ENCODE data around the gene STAC3.

The STAC3 gene

DNA sequence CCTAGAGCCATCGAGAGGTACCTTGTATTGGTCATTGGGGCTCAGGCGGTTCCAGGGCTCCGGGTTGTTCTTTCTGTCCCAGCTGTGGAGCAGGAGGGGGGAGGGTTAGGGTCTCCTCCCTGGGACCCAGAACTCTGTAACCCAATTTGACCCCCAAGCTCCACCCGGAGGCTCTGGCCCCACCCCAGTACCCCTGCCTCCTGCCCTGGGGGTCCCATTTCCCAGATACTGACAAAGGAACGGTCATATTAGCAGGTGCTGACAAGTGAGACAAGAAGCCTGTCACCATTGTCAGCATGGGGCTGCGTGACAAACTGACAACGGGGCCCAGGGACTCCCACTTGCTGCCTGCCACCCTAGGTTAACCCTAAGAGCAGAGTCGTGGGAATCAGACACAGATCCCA, 15.3 kb downstream of the STAC3 start:
- DNase-seq (ENCODE audit: low read depth) = no peak

DNA sequence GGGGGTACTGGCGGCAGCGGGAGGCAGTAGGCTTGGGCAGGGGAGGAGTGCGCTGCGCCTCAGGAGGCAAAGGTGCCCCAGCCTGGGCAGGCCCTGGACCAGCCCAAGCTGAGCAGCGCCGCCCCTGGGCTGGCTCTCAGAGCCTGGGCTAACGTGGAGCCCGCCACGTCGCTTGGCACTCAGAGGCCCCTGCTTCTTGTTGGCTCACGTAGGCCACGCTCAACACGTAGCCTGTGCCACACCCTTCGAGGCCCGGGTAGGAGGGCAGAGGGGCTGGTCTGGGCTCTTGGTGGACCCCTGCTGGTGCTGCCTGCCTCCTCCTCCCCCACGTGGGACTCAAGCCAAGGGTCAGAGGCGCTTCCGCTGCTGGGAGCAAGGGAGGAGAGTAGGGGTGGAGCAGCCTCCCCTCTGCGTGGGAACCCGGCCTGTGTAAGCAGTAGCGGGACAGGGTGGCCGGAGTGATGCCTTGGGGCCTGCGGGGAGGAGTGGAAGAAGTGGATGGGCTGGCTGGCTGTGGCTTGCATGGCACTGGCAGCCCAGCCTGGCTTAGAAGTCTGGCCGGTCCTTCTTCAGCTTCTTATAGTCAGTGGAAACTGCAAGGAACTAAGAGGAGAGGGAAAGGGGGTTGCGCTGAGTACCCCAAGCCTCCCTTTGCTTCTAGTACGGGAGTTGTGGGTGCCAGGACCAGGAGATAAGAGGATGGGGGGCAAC, 15.8 kb downstream of the STAC3 start:
- no peak for DNase-seq (ENCODE audit: low read depth)

DNA sequence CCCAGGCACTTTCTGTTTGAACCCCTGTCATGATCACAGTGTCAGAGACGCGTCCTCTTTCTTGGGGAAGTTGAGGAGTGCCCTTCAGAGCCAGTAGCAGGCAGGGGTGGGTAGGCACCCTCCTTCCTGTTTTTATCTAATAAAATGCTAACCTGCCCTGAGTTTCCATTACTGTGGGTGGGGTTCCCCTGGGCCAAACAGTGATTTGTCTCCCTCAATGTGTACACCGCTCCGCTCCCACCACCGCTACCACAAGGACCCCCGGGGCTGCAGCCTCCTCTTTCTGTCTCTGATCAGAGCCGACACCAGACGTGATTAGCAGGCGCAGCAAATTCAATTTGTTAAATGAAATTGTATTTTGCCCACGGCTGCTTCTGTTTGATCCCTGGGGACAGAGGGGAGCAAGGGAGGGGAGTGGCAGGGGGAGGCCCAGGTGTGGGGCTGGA, 16.4 kb downstream of the STAC3 start:
- DNase-seq (ENCODE audit: low read depth) = no peak

DNA sequence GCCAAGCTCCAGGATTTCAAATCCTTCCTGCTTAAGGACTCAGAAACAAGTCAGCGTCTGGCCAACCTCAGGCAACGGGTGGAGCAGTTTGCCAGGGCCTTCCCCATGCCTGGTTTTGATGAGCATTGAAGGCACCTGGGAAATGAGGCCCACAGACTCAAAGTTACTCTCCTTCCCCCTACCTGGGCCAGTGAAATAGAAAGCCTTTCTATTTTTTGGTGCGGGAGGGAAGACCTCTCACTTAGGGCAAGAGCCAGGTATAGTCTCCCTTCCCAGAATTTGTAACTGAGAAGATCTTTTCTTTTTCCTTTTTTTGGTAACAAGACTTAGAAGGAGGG, 16.8 kb downstream of the STAC3 start:
- no peak for DNase-seq (ENCODE audit: low read depth)

DNA sequence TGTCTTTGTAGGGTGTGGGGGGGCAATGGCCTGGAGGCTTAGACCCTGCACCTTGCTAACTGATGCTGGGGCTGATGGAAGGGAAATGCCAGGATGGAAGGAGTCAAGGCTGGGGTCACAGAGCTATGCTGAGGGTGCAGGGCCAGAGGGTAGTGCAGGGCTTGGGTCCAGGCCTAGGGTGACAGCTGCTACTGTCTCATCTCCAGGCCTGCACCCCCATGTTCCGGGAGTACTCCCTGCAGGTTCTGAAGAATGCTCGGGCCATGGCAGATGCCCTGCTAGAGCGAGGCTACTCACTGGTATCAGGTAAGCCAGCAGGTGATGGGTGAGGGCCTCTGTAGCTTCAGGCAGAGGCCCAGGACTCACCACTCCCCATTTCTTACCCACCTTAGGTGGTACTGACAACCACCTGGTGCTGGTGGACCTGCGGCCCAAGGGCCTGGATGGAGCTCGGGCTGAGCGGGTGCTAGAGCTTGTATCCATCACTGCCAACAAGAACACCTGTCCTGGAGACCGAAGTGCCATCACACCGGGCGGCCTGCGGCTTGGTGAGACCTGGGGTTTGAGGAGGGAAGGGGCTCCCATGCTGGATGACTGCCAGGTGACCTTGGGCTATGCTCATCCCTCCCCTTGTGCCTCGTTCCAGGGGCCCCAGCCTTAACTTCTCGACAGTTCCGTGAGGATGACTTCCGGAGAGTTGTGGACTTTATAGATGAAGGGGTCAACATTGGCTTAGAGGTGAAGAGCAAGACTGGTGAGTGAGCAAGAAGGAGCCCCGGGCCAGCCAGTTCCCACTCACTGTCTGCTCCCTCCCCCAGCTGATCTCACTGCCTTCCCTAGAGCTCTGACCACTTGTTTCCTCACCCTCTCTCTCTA, 17.4 kb downstream of the STAC3 start:
- DNase-seq (ENCODE audit: low read depth) = no peak

DNA sequence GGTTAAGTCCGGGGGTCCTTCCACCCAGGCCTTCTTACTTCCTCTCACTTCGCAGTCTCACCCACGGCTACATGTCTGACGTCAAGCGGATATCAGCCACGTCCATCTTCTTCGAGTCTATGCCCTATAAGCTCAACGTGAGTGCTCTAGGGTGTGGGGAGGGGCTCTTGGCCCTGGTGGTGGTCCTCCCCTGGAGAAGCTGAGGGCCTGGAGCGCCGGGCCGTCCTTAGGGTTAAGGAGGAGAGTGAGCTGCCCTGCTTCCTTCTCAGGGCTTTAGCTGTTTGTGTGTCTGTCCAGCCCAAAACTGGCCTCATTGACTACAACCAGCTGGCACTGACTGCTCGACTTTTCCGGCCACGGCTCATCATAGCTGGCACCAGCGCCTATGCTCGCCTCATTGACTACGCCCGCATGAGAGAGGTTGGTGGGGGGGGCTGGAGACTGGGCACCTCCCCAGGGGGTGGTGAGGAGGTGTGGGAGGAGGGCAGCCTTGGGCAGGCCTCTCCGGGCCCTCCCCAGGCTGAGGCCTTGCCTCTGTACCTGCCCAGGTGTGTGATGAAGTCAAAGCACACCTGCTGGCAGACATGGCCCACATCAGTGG, 18.7 kb downstream of the STAC3 start:
- no peak for DNase-seq (ENCODE audit: low read depth)

DNA sequence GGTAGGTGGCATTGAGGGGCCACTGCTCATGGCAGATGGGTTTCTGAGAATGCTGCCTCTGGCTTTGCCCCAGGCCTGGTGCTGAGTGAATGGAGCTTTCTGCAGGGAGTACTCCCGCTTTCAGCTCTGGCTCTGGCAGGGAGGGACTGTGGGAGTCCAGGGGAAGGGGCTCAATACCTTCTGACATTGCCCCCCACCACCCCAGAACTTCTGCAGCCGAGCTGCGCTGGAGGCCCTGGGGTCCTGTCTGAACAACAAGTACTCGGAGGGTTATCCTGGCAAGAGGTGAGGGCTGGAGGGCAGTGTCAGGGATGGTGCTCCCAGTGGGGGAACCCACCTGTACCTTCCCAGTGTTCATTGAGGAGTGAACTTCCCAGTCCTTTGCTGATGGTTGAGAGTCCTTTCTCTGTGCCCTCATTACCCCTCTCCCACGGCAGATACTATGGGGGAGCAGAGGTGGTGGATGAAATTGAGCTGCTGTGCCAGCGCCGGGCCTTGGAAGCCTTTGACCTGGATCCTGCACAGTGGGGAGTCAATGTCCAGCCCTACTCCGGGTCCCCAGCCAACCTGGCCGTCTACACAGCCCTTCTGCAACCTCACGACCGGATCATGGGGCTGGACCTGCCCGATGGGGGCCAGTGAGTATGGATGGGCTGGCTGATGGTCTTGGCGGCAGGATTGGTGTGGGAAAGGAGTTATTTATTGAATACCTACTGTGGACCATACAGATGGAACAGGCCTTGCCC, 19.5 kb downstream of the STAC3 start:
- no peak for DNase-seq (ENCODE audit: low read depth)

DNA sequence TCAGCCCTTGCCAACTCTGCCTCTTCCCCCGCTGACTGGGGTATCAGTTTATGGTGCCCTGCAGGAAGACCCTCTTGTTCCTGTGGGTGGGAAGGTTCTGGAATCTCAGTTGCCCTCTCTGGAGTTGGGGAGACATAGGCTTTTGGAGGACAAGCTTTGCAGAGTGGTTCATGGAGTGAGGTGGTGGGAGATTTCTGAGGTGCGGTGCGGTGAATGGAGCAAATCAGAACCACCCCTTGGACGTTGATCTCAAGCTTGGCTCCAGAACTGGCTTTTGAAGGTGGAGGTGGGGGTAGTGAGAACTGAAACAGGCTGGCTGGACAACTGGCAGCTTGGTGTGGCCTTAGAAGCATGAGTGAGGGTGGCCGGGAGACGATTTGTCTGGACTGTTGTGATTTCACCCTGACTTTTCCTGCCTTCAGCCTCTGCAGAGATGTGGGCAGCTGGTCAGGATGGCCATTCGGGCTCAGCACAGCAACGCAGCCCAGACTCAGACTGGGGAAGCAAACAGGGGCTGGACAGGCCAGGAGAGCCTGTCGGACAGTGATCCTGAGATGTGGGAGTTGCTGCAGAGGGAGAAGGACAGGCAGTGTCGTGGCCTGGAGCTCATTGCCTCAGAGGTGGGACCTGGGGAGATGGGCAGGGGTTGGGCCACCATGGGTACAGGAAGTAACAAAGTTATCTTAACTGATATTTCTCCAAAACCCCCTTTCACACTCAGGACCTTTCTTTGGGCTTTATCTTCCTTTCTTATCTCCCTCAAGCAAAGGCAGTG, 20.4 kb downstream of the STAC3 start:
- no peak for DNase-seq (ENCODE audit: low read depth)

DNA sequence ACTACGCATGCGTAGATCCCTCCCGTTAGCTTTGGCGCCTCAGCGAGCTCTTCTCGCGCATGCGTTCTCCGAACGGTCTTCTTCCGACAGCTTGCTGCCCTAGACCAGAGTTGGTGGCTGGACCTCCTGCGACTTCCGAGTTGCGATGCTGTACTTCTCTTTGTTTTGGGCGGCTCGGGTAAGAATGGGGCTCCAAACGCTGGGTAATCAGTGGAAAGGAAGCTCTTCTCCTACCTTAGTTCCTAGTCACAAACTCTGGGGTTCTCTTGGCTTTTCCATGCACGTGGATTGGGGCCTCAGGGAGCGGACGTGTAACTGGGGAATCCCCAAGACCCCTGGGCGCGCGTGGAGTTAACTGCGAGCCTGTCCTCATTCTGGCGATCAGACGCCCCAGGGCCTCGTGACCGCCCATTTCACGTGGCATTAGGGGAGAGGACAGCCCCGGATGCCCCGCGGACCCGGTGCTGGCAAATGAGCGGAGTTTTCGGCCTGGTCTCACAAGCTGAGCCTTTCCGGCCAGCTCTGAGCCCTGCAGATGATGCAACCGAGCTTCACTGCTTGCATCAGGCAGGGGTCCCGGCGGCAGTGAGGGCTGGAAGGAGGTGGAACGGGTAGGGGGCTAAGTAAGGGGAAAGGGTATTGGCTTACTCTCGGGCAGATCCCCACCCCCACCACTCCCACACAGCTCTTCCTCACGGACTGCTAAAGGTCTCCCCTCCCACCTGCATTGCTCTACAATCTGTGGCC, 21.2 kb downstream of the STAC3 start, which contains the start of gene SHMT2:
Gene SHMT2, plus strand, starts transcription at position 78 of the 747 bp plus-strand sequence. Its CDS starts 68 bp downstream, at position 146.
- DNase-seq (ENCODE audit: low read depth) = peak; percentile 64

DNA sequence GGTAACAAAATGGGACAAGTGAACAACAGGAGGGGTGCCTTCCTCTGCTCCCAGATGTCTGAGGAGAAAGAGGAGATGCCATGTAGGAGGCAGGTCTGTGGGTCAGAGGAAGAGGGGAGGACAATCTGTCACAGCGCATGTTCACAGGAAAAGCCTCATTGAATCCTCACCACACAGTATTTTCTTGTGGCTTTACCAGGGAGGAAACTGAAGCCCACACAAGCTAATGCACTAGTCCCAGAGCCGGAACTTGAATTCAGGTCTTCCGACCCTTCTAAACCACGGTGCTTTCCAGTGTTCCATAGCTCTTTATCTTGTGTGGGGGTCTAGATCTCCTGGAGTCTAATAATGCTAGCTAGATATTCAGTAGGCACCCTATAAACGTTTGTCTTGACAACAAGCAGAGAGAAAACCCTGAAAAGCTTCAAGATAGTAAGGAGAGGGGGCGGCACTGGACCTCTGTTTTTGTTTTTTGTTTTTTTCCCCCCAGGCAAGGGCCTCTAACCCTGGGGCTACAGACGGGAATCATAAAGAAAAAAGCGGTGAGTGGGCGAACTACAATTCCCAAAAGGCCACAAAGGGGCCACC, 21.8 kb downstream of the STAC3 start:
- no peak for DNase-seq (ENCODE audit: low read depth)

DNA sequence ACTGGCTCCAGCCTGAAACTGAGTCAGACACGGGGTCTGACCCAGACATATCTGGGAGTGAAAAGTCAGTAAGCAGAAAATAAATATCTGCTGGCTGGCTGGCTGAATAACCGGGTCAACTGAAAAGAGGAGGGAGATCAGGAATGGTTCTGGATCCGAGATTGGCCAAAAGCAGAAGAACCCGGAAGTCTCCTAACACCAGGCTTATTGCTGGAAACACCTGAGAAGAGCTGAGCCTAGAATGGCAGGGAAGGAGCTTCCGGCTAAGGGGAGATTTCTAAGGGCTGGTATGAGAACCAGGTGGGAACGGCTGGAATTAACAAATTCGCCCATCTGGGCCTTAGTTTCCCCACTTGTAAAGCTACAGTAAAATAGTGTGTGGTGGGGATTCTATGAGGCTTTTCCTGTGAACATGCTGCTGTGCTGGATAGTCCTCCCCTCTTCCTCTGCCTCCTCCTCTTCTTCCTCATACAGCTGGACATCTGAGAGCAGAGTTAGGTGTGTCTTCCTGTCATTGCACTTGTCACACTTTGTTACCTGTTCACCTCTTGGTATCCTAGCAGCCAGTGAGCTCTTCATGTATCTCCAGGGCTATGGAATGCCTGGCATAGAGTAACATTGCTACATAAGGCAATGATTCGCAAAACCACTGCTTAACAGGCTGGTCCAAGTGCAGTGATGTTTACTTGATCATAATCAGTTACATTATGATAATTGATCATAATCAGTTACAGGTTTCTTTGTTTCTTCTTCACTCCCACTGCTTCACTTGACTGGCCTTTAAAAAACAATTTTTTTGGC, 23.5 kb downstream of the STAC3 start:
- DNase-seq (ENCODE audit: low read depth) = no peak

DNA sequence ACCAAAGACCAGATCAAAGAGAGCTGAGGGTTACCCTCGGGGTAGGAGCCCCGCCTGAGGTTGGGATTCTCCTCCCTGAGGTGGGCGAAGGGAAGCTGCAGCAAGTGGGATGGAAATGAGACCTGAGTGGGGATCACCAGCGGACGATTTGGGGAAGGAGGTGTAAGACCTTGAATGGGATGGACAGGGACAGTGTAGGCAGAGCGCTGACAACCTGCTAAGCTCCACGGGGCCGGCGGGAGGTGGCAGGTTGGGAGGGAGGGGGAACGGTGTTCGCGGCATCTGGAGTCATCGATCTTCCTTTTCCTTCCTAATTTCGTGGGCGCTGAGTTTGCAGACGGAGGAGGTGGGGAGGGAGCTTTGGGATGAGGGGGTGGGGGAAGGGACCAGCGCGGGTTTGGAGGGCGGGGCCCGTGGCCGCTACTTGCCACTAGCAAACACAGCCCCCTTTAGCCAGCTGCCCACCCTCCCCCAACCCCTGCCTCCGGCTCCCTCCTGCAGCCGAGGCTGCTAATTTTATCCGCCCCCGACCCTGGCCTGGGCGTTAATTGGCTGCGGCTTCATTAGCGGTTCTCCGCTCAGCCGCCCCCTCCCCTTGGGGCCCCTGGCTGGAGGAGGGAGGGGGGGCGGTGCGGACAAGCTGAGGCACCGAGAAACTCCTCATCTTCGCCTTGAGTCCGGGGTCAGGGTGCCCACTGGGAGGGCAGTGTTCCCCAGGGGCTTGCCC, 24.2 kb downstream of the STAC3 start:
- no peak for DNase-seq (ENCODE audit: low read depth)

DNA sequence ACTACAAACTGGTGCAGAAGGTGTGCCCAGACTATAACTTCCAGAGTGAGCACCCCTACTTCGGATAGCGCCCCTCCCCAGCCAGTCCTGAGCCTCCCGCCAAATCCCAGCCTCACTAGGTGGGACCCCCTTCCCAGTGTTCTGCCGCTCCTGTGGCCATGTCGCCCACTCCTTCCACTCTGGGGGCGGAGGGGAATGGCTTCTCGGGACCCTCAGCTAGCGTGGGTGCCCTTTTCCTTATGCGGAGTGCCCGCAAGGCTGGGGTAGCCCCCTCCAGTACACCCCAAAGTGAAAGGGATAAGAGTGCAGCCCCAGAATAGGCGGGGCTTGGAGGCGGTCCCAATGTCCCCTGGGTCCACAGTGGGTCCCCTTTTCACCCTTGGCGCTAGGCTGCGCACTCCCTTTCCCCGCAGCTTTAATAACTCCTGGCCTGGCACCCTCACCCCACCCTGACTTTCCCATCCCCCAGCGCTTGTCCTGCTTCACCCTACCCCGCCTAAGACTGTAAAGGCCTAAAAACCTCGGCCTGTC, 25.2 kb downstream of the STAC3 start:
- no peak for DNase-seq (ENCODE audit: low read depth)

DNA sequence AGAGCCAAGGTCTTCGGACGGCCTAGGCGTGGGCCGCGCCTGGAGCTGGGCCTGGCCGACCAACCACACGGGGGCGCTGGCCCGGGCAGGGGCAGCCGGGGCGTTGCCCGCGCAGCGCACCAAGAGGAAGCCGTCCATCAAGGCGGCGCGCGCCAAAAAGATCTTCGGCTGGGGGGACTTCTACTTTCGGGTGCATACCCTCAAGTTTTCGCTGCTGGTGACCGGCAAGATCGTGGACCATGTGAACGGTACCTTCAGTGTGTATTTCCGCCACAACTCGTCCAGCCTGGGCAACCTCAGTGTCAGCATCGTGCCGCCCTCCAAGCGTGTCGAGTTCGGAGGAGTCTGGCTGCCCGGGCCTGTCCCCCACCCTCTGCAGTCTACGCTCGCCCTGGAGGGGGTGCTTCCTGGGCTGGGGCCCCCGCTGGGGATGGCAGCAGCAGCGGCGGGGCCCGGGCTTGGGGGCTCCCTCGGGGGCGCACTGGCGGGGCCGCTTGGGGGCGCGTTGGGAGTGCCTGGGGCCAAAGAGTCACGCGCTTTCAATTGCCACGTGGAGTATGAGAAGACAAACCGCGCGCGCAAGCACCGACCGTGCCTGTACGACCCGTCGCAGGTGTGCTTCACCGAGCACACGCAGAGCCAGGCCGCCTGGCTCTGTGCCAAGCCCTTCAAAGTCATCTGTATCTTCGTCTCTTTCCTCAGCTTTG, 25.9 kb downstream of the STAC3 start:
- no peak for DNase-seq (ENCODE audit: low read depth)

DNA sequence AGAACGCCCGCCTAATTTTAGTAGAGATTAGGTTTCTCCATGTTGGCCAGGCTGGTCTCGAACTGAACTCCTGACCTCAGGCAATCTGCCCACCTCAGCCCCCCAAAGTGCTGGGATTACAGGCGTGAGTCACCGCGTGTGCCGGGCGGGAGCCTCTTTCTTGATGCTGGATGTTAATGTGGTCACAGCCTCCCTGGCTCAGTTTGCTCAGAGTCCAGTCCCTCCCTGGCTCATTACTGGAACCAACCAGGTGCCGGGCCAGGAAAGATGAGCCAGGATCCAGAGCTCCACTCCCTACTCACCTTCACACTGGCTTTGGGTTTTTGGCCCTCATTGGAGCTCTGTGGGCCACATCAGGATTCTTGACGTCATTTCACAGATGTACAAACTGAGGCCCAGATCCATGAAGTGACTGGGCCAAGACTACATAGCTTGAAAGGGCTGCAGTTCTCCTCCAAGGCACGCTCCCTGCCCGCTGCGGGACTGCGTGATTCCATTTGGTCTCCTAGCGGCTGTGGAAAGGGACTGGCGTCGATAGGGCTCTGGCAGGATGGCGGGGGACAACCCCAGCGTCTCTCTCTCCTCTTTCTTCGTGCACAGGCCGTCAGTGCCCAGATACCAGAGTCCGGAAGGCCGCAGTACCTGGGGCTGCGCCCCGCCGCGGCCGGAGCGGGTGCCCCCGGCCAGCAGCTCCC, 26.6 kb downstream of the STAC3 start:
- DNase-seq (ENCODE audit: low read depth) = no peak

DNA sequence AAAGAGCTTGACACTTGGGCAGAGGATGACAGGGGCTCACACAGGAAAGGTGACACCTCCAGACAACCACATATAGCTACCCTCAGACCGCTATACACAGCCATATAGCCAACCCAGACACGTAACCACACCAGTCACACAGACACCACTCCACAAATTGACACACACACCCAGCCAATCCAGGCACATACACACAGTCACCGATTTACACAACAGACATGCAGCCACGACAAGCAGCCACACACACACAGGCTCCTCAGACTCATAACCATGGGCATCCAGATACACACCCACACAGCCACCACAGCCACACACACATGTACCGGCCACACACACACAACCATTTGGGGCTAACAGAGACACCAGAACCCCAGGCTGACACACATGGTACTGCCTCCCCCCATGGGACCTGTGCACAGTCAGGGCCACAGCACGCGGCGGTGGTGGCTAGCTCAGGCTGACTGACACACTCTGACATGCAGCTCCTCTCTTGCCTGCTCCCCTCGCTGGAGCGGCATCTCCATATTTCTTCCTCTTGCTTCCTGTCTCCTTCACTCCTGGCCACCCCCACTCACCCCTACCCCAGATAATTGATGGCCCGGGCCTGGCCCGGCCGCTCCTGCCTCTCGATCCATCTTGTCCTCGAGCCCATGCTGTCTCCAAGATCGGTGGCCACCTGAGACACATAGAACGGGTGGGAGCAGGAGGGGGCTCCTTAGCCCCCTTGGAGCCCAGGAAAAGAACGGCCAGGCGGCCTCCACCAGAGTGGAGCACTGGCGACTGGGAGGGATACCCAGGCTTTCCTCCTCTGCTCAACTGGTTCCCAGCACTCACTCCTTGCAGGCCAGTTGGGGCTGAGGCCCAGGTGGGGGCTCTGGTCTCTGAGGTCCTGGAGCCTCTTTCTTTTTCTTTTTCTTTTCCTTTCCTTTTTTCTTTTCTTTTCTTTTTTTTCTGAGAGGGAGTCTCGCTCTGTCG, 27.5 kb downstream of the STAC3 start:
- DNase-seq (ENCODE audit: low read depth) = no peak
